GM12878 (cell line): Measurements from ENCODE around the gene TSPAN7. TPM values are rescaled to one million over a fixed set of nuclear protein-coding genes. Genes with fewer than 3 reads are reported as not detected.

Experiments used
- ATAC-seq: fragments of 200-7000 bp; cut with Tn5 transposase; 3 replicates; pipeline ENCODE4 v1.9.1; 2020; ENCODE audit warnings: mild to moderate bottlenecking, moderate library complexity
- BruUV-seq: library from RNA; stranded (reverse); fragments of 400-500 nt; replicated peaks from 2 replicates; lab custom pipeline; 2021; lab: Mats Ljungman, UMichigan
- CTCF ChIA-PET: fragments of 300-600 bp; sonication (Branson Sonifier 250); formaldehyde crosslinking; extraction: SDS; loops from one replicate; lab custom pipeline; 2021; ENCODE audit warnings: inconsistent platforms; lab: Yijun Ruan, JAX
- POLR2A ChIA-PET: fragments of 350-600 bp; formaldehyde crosslinking; extraction: SDS; loops from one replicate; lab custom pipeline; 2021; ENCODE audit warnings: inconsistent platforms; lab: Charles Lee
- RAD21 ChIA-PET: fragments of 300-600 bp; sonication (Branson Sonifier 250); formaldehyde crosslinking; loops from one replicate; lab custom pipeline; 2023; ENCODE audit warnings: antibody characterized with exemption; ENCODE audit not compliant: unreplicated experiment; lab: Charles Lee
- SMC1A ChIA-PET: fragments of 300-600 bp; sonication (Branson Sonifier 250); formaldehyde crosslinking; loops from one replicate; lab custom pipeline; 2023; ENCODE audit not compliant: unreplicated experiment, uncharacterized antibody; lab: Charles Lee
- DNase-seq: peaks from one replicate; pipeline ENCODE4 v3.0.0-alpha.2; 2011; ENCODE audit warnings: low read depth, low spot score
- FAIRE-seq: peaks from 3 replicates; lab custom pipeline; 2011; peaks lifted over from hg19 to GRCh38; lab: Jason Lieb, UNC
- H2AFZ ChIP-seq: 2 replicates; pipeline ENCODE4 v1.6.0; 2011; ENCODE audit warnings: low read depth, low read length, control low read depth; ENCODE audit not compliant: control insufficient read depth
- H3K27ac ChIP-seq: 2 replicates; pipeline ENCODE4 v1.5.1; 2011; ENCODE audit warnings: control low read depth; ENCODE audit not compliant: control insufficient read depth, insufficient read depth
- H3K27me3 ChIP-seq, 2 experiments: replicated peaks in 1 of 2; 2 replicates each; pipeline versions ENCODE4 v1.6.0 to v1.6.1; 2011; ENCODE audit warnings: low read length in 1 of 2; ENCODE audit not compliant: control insufficient read depth in 2 of 2, insufficient read depth in 2 of 2
- H3K36me3 ChIP-seq, 2 experiments: 2 replicates each; pipeline ENCODE4 v1.5.1; 2011; ENCODE audit warnings: low read length in 1 of 2; ENCODE audit not compliant: control insufficient read depth in 2 of 2, insufficient read depth in 2 of 2
- H3K4me1 ChIP-seq: 2 replicates; pipeline ENCODE4 v1.6.1; 2011; ENCODE audit warnings: mild to moderate bottlenecking, low read length, moderate library complexity, mixed read lengths; ENCODE audit not compliant: control insufficient read depth, insufficient read depth
- H3K4me2 ChIP-seq: 2 replicates; pipeline ENCODE4 v1.6.0; 2011; ENCODE audit warnings: control low read depth; ENCODE audit not compliant: control insufficient read depth, insufficient read depth
- H3K4me3 ChIP-seq: fragments of 200-600 bp; sonication (generic); 2 replicates; pipeline ENCODE4 v1.5.1; 2016
- H3K79me2 ChIP-seq: 2 replicates; pipeline ENCODE4 v1.6.0; 2011; ENCODE audit warnings: low read length; ENCODE audit not compliant: control insufficient read depth, insufficient read depth
- H3K9ac ChIP-seq: 2 replicates; pipeline ENCODE4 v1.8.0; 2011; ENCODE audit warnings: low read length, control low read depth, mixed read lengths; ENCODE audit not compliant: control insufficient read depth, insufficient read depth
- H3K9me3 ChIP-seq: replicated peaks from 3 replicates; pipeline ENCODE4 v1.5.1; 2011; ENCODE audit warnings: mild to moderate bottlenecking, low read length; ENCODE audit not compliant: control insufficient read depth, insufficient read depth
- H4K20me1 ChIP-seq: 2 replicates; pipeline ENCODE4 v1.6.0; 2011; ENCODE audit not compliant: control insufficient read depth, insufficient read depth
- CHD1 ChIP-seq: IDR thresholded peaks from 2 replicates; pipeline ENCODE4 v1.6.1; 2012; ENCODE audit warnings: low read depth, low read length, improper control_type of control experiment
- E2F4 ChIP-seq: IDR thresholded peaks from 2 replicates; pipeline ENCODE4 v1.6.1; 2012; ENCODE audit warnings: low read depth, low read length, improper control_type of control experiment
- E4F1 ChIP-seq: fragments of 450-650 bp; IDR thresholded peaks from 2 replicates; pipeline ENCODE4 v1.6.1; 2018; ENCODE audit warnings: borderline replicate concordance, mild to moderate bottlenecking; ENCODE audit not compliant: partially characterized antibody
- ESRRA ChIP-seq: IDR thresholded peaks from 2 replicates; pipeline ENCODE4 v1.6.1; 2012; ENCODE audit warnings: mild to moderate bottlenecking, low read length, improper control_type of control experiment
- FOXK2 ChIP-seq: fragments of 450-650 bp; IDR thresholded peaks from 2 replicates; pipeline ENCODE4 v1.6.1; 2017; ENCODE audit warnings: mild to moderate bottlenecking, moderate library complexity
- HCFC1 ChIP-seq: fragments of 150-350 bp; IDR thresholded peaks from 2 replicates; pipeline ENCODE4 v1.6.1; 2014; ENCODE audit warnings: low read length
- NR2C1 ChIP-seq: fragments of 450-650 bp; IDR thresholded peaks from 2 replicates; pipeline ENCODE4 v1.6.1; 2017; ENCODE audit warnings: antibody characterized with exemption, mild to moderate bottlenecking, moderate library complexity
- SIN3A ChIP-seq: IDR thresholded peaks from 2 replicates; pipeline ENCODE4 v1.6.1; 2012; ENCODE audit warnings: low read depth, low read length, improper control_type of control experiment
- SMC3 ChIP-seq: IDR thresholded peaks from 2 replicates; pipeline ENCODE4 v1.6.1; 2011; ENCODE audit warnings: low read length, improper control_type of control experiment, borderline replicate concordance
- SPI1 ChIP-seq: IDR thresholded peaks from 2 replicates; pipeline ENCODE4 v1.6.1; 2011; ENCODE audit warnings: low read depth, mild to moderate bottlenecking, low read length, moderate library complexity, borderline replicate concordance; ENCODE audit not compliant: insufficient read depth
- ZBTB4 ChIP-seq: fragments of 450-650 bp; formaldehyde crosslinking; IDR thresholded peaks from 2 replicates; pipeline ENCODE4 v1.4.0; 2022; ENCODE audit warnings: mild to moderate bottlenecking, moderate library complexity
- ZBTB40 ChIP-seq: fragments of 450-650 bp; IDR thresholded peaks from 2 replicates; pipeline ENCODE4 v1.6.1; 2016; ENCODE audit warnings: mild to moderate bottlenecking, moderate library complexity, borderline replicate concordance
- ZNF207 ChIP-seq: fragments of 450-650 bp; IDR thresholded peaks from 2 replicates; pipeline ENCODE4 v1.6.1; 2014; ENCODE audit warnings: antibody characterized with exemption, mild to moderate bottlenecking, borderline replicate concordance
- ZZZ3 ChIP-seq: IDR thresholded peaks from 2 replicates; pipeline ENCODE4 v1.6.1; 2011; ENCODE audit warnings: low read depth; ENCODE audit not compliant: control insufficient read depth, insufficient read length
- WGBS: methylation state at CpG from one replicate; pipeline ENCODE4 v1.1.6; 2016; ENCODE audit warnings: low lambda C conversion rate; ENCODE audit not compliant: insufficient replicate concordance, insufficient coverage; ENCODE audit errors: missing lambda C conversion rate; 5-methylcytosine and 5-hydroxymethylcytosine counted together
- in situ Hi-C: fragments of 300-500 bp; cut with MboI; formaldehyde crosslinking; loops from 9 replicates; pipeline ENCODE4 v1.14.3; 2018; ENCODE audit warnings: mixed read lengths
- intact Hi-C: fragments of 100-400 bp; cut with micrococcal nuclease; formaldehyde crosslinking; loops from one replicate; pipeline ENCODE4 v1.14.2; 2022; ENCODE audit not compliant: unreplicated experiment
- polyA plus RNA-seq, 11 experiments: library from polyadenylated mRNA; depleted of rRNA in 4 of 11; unstranded in 6 of 11; stranded (reverse) in 5 of 11; fragments of >200 nt; fragmentation: Nextera tagmentation in 4 of 11; fragmentation: Illumina TruSeq in 1 of 11; extraction: Ambion mirVana in 4 of 11; extraction: Trizol in 1 of 11; gene quantifications; 1 replicate in 1 of 11; 2 replicates in 10 of 11; pipeline versions ENCODE4 v1.2.1 to v1.2.3, GENCODE V29; 2011 to 2016; ENCODE audit warnings: inconsistent platforms in 2 of 11, missing spikeins in 2 of 11, low read depth in 1 of 11
- total RNA-seq, 4 experiments: library from RNA; depleted of rRNA in 3 of 4; stranded (reverse); fragments of >200 nt in 3 of 4; fragmentation: Illumina TruSeq in 1 of 4; extraction: Trizol in 1 of 4; gene quantifications; 2 replicates each; pipeline versions ENCODE4 v1.2.1 to v1.2.3, GENCODE V29; 2013 to 2021

The TSPAN7 gene
- total and polyA plus RNA-seq, 10 of the 15 experiments (the other 5 are each of a cell fraction or from before 2014, with no cell fraction given): 0.04 to 0.77 (median 0.14) TPM; not detected in 4

- H2AFZ ChIP-seq: no peak overlapping the region
- H3K4me1 ChIP-seq: no peaks in the 10 kb centered on the region
- intact Hi-C loops (no loop called here), in situ Hi-C loops (no loop called here)
- ChIA-PET CTCF (interaction anchor here (1.1 kb wide), 1 partner anchor 383 kb away, joined by 3 read pairs; no protein-coding TSS in a partner anchor), SMC1A (interaction anchor here (0.6 kb wide), 1 partner anchor 9 kb away, joined by 3 read pairs; no protein-coding TSS in a partner anchor), RAD21 (no interaction called here), POLR2A (no interaction called here)
- H4K20me1 ChIP-seq: no peaks in the 10 kb centered on the region
- ATAC-seq: no peak
- H3K79me2 ChIP-seq: no peaks in the 10 kb centered on the region
- no peak overlapping the region for H3K9ac ChIP-seq
- no peaks in the 10 kb centered on the region for H3K9me3 ChIP-seq
- H3K36me3 ChIP-seq: no peaks in the 10 kb centered on the region
- WGBS: 63% methylated on average over 1 of the region's 1 CpG
- no peak for FAIRE-seq
- BruUV-seq: no TSS peak
- H3K27me3 ChIP-seq: no peaks in the 10 kb centered on the region; a peak in 1 of 4 replicates
- no peak overlapping the region for H3K27ac ChIP-seq
- no peak overlapping the region for H3K4me2 ChIP-seq
- H3K4me3 ChIP-seq: no peak overlapping the region
- DNase-seq: no peak
- TF ChIP-seq ZZZ3 (no peak), E2F4 (no peak), ZBTB4 (CRISPR knock-in tag) (no peak), ESRRA (no peak), HCFC1 (no peak), SPI1 (no peak), SIN3A (no peak), ZBTB40 (no peak), E4F1 (no peak), ZNF207 (no peak), NR2C1 (no peak), CHD1 (no peak), FOXK2 (no peak), SMC3 (no peak)
Observed at GRCh38 chrX:38643903-38644302, 82.6 kb downstream of the TSPAN7 start.
